Stimulated activated CD8-positive, alpha-beta memory T cell treated with anti-CD3 and anti-CD28 coated beads, Interleukin-15, amount 100 ng/mL, for 24 hours (primary cell): ENCODE data around the gene ATP5MK.
"Not testable (repeated sequence)": the region's sequence is repeated elsewhere in the genome, so short reads cannot be mapped to it uniquely, and the experiment has no call there.

Source experiments
- DNase-seq: peaks from one replicate; pipeline ENCODE4 v3.0.0-alpha.2; 2020; ENCODE audit warnings: low read depth

Gene ATP5MK

DNA sequence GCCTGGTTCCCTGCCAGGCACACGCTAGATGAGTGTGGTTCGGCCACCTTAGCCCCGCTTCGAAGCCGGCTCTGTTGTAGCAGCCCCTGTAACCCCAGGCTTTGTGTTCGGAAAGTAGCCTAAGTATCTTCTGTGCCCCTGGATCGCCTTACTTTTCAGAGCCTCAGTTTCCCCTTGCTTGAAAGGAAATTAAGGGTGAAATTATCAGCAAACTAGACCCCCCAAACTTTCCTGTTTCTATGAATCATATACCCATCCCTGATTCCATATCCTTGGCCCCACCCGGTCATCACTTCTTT, 463 bp upstream of the ATP5MK start:
- no peak for DNase-seq

DNA sequence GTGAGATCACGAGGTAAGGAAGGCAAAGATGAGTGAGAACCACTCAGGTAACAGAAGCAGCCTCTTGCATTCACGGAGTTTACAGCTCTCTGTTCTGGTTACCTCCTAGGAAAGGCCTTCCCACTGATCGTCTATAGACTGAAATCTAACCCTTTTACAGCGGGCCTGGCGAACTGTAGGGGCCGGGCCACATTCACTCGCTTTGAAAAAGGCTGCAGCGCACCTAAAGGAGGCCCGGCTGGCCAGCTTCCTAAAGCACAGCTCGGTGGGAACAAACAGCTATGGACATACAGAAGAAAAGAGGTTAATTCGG, 565 bp downstream of the ATP5MK start:
- DNase-seq = no peak

DNA sequence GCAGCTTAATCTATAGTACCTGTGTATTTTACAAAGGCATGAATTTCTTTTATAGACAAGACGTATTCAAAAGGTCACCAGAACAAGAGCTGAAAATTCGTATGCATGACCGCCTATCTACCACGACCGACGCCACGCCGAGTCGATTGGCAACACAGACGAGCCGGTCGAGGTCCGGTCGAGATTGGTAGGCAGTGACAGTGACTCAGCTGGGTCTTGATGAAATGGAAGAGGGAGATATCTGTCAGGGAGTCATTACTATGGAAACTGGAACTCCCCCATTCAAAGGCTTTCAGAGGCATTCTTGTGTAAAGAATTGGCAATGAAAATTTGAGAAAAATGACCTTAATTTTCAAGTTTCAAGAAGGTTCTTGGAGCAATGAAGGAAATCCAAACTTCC, 2.1 kb downstream of the ATP5MK start:
- no peak for DNase-seq

DNA sequence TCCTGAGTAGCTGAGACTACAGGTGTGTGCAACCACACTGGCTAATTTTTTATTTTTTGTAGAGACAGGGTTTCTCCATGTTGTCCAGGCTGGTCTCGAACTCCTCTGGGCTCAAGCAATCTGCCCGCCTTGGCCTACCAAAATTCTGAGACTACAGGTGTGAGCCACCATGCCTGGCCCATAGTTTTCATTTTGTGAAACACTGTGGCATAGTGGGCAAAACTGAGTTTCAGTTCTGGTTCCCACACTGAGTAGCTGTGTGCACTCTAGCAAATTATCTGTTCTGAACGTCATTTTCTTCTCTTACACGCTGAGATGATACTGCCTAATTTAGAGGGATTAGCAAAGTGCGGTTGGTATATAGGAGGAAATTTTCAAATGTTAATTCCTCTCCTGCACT, 13.5 kb downstream of the ATP5MK start:
- DNase-seq = no peak

DNA sequence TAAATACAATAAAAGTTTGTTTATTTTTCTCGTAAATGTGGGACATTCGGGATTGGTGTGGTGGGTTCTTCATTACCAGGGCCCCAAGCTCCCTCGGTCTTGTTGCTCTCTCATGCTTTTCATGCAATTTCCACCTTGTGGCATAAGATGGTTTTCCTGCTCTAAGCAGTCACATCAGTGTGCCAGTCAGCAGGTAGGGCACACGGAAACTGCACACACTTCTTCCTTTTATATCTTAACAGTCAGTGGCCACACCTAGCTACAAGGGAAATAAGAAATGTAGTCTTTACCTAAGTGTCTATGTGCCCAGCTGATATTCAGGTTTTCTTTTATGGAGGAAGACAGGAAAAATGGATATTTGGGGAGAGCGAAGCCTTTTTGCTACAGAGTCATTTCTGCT, 22.0 kb downstream of the ATP5MK start:
- DNase-seq = no peak

DNA sequence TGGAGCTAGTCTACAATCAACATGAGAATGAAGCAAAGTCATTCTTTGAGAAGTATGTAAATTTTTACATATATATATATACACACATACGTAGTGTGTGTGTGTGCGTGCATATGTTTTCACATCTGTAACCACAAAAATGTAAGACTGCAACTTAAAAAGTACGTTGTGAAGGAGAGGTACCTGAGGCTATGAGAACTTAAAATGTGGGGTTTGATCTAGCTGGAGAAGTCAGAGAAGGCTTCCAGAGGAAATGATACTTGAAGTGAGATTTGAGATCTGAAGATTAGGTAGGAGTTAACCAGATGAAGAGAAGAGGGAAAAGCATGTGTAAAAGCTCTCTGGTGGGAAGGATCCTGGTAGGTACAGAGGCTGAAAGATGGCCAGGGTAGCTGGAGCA, 22.7 kb downstream of the ATP5MK start:
- no peak for DNase-seq

DNA sequence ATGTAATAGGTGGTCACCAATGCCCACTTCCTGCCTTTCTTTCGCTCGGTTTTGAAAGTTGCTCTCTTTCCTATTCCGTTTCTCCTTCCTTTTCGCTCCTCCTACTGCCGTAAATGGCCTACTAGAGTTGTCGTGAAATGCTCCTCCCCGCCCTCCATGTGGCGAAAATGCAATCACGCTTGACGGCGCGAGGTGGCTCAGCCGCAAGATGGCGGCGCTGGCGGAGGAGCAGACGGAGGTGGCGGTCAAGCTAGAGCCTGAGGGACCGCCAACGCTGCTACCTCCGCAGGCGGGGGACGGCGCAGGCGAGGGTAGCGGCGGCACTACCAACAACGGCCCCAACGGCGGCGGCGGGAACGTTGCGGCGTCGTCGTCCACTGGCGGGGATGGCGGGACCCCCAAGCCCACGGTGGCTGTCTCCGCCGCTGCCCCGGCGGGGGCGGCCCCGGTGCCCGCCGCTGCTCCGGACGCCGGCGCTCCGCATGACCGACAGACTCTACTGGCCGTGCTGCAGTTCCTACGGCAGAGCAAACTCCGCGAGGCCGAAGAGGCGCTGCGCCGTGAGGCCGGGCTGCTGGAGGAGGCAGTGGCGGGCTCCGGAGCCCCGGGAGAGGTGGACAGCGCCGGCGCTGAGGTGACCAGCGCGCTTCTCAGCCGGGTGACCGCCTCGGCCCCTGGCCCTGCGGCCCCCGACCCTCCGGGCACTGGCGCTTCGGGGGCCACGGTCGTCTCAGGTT, 28.3 kb downstream of the ATP5MK start, which contains the start of gene TAF5:
Gene TAF5, plus strand, starts transcription at position 195 of the 737 bp plus-strand sequence. Its CDS starts 14 bp downstream, at position 209.
- DNase-seq = peak; percentile 55

DNA sequence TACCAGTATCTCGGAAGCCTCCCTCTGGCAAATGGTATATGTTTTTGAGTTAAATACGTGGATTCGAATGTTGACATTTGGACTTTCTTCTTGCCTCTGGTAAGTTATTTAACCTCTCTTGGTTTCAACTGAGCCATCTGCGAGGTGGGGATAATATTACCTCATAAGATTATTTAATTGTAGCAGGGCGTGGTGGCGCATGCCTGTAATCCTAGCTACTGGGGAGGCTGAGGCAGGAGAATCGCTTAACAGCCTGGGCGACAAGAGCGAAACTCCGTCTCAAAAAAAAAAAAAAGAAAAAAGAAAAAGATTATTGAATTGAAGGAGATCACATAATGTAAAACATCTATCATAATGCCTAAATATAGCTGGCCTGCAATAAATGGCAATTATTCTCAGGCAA, 28.9 kb downstream of the ATP5MK start:
- DNase-seq = no peak

DNA sequence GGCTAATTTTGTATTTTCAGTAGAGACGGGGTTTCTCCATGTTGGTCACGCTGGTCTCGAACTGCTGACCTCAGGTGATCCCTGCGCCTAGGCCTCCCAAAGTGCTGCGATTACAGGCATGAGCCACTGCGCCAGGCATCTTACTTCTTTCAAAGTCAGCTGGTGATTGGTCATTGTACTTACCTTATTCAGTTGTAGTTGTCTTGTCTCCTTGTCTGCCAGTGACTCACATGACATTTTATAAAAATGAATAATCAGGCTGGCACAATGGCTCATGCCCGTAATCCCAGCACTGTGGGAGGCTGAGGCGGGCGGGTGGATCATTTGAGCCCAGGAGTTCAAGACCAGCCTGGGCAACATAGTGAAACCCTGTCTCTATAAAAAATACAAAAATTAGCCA, 35.5 kb downstream of the ATP5MK start:
- not testable (repeated sequence) for DNase-seq

DNA sequence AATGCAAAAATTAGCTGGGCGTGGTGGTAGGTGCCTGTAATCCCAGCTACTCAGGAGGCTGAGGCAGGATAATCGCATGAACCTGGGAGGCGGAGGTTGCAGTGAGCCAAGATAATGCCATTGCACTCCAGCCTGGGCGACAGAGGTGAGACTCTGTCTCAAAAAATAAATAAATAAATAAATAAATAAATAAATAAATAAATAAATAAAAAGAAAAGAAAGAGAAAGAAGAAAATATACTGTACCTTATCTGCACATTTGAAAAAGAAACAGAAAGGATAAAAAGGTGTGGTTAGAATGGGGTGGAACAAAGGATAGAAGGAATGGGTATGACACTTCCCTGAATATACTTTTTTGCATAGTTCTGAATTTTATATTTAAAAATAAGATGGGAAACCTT, 36.8 kb downstream of the ATP5MK start:
- not testable (repeated sequence) for DNase-seq

DNA sequence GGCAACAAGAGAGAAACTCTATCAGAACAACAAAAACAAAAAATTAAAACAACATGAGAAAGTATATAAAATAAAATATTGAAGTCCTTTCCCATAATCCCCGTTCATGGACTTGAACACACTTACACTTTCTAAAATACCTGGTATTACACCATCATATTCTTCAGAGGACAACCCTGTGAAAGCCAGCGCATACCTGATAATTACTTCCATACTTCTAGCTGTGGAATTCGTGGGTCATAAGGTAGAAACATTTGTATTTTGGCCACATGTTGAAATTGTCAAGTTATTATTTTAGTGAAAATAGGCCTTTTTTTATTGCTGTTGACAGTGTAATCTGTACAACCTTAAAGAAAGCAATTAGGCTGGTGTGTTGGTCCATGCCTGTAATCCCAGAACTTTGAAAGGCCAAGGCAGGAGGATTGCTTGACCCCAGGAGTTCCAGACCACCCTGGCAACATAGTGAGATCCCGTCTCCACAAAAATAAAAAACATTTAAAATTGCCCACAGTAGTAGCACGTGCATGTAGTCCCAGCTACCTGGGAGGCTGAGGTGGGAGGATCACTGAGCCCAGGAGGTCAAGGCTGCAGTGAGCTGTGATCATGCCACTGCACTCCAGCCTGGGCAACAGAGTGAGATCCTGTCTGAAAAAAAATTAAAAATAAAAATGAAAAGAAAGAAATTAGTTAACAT, 40.2 kb downstream of the ATP5MK start:
- no peak for DNase-seq

DNA sequence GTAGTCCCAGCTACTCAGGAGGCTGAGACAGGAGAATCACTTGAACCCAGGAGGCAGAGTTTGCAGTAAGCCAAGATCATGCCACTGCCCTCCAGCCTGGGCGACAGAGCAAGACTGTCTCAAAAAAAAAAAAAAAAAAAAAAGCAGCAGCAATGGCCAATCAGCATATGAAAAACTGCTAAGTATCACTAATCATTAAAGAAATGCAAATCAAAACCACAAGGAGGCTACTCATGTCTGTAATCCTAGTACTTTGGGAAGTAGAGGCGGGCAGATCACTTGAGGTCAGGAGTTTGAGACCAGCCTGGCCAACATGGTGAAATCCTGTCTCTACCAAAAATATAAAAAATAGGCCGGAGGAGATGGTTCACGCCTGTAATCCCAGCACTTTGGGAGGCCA, 41.7 kb downstream of the ATP5MK start:
- DNase-seq = not testable (repeated sequence)

DNA sequence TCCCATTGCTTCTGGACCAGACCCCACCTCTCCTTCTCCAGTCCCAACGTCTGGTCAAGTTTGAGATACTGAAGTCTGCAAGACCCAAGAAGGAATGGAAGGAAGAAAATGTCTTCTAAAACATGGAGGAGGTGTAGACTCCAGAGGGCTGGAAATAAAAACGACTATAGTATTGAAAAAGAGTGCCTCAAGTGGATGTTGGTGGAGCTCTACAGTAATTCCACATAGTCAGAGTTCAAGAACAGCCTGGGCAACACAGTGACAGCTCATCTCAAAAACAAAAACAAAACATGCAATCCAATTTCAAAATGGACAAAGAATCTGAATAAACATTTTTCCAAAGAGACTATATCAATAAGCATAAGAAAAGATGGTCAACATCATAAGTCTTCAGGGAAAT, 43.0 kb downstream of the ATP5MK start:
- no peak for DNase-seq

DNA sequence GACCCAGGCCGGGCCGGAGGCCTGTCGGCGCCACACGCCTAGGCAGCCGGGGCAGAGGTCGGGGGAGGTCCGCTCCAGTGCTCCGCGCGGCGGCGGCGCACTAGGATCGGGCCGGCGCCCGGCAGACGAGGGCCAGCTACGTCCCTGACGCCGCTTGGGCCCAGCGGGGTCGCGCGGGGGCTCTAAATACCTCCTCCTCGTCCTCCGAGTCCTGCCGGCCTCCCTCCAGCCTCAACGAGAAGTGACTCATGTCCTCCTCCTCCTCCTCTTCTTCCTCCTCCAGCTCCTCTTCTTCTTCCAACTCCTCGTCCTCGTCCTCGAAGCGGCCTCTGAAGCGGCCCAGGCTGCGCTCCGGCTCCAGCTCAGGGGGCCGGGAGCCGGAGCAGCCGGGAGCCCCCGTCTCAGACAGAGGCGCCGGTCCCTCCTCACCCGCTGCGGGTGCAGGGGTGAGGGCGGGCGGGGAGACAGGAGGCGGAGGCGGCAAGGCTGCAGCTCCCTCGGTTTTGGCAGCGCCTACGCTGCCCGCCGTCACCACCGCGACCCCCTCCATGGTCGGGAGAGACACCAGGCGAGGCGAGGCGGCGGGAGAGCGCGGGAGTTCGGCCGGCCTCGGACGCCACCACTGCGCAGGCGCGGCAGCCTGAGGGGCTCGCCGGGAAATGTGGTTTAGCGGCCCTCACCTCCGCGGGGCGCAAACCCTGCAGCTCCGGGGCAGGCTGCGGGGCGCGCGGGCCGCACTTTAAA, 45.6 kb downstream of the ATP5MK start, which contains the start of gene PCGF6:
Gene PCGF6, minus strand, starts transcription at position 624 of the 744 bp plus-strand sequence. Its CDS starts 74 bp downstream, at position 550.
- DNase-seq = peak; percentile 54

DNA sequence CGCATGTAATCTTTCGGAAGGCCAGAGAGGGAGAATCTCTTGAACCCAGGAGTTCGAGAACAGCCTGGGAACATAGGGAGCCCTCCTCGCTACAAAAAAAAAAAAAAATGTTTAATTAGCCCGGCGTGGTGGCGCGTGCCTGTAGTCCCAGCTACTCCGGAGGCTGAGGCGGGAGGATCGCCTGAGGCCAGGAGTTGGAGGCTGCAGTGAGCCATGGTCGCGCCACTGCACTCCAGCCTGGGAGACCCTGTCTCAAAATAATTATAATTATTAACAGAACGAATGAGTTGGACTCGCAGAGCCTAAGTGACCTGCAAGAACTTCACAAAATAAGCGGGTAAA, 46.1 kb downstream of the ATP5MK start:
- no peak for DNase-seq
